Cerebellar nuclear complex (tissue), 1 donor: ENCODE measurements around the gene TBC1D22A.

Source experiments
- DNase-seq, 2 experiments: peaks; one replicate each; lab custom pipeline; 2025; lab: John Stamatoyannopoulos, UW

TBC1D22A gene

DNA sequence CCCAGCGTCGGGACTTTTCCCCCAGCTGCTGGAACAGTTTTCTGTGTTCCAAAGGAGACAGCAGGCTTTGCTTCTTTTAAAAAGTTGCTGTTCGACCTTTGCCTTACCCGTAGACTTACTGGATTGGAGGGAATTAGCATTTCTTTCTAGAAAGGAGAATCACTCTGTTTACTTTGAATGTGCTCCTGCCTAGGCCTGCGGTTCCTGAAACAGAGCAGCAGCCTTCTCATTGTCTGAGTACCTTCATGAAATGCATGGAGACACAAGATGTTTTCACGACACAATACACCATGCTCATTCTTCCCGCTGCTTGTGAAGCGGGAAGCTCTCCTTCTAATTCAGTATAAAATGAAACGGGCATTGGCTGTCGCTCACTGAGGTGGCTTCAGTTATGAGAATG, 196.2 kb downstream of the TBC1D22A start:
- no peak for DNase-seq

DNA sequence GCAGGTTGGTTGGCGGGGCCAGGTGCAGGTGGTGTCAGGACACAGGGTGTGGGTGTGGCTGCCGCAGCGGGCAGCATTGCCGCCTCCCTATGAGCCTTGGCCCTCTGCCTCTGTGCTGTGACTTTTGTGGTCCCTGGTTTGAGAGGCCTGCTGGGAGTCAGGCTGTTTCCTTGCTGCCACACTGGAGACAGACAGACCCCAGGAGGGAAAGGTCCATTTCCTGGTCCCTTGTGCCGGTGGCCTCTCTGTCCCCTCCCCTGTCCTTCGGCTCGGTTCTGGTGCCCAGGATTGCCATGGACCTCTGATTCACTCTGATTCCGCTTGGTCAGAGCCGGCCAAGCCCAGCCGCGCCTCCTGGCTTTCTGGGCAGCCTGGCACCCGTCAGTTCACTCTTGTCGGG, 196.9 kb downstream of the TBC1D22A start:
- no peak for DNase-seq

DNA sequence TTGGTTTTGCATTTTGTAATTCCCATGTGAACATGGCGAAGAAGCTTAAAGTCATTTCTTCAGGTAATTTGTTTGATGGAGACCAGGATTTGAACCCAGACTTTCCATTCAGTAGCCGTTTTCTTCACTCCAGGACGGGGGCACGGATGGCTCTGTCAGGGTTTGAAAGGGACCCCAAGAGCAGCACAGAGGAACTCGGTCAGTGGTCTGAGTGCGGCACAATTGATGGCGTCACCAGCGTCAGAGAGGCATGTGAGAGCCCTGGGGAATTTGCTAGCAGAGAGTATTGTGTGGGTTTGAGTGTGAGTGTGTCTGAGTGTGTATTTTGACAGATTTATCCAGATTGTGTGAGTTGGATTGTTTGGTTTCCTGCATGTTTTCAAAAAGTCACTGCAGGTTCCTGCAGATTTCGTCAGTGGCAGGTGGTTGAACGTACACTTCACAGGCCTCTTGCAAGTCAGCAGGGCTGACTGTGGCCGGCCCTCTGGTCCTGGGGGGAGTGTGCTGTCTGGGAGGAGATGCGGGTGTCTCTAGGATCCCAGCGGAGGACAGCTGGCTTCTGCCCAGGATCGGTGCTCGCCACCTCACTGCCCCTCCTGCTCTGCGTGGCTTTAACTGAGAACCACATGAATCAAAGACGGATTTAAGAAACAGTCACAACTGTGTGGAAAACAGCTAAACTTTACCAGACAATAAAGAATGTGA, 199.3 kb downstream of the TBC1D22A start:
- no peak for DNase-seq

DNA sequence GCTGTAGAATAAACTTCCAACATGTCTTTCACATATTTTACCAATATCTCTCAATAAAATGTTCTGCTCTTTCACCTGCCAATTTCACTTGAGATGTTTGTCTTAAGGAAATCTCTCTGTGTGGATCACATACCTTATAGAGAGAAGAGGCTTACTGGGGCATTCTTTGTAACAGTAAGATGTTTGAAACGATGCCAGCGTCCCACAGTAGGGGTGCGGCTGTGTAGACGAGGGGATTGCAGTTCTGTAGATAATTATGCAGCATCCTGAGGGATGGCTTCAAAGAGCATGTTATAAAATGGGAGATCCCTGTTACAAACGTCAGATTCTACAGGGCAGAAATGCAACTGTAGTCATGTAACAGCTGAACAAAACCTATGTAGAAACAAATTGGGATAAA, 200.0 kb downstream of the TBC1D22A start:
- no peak for DNase-seq

DNA sequence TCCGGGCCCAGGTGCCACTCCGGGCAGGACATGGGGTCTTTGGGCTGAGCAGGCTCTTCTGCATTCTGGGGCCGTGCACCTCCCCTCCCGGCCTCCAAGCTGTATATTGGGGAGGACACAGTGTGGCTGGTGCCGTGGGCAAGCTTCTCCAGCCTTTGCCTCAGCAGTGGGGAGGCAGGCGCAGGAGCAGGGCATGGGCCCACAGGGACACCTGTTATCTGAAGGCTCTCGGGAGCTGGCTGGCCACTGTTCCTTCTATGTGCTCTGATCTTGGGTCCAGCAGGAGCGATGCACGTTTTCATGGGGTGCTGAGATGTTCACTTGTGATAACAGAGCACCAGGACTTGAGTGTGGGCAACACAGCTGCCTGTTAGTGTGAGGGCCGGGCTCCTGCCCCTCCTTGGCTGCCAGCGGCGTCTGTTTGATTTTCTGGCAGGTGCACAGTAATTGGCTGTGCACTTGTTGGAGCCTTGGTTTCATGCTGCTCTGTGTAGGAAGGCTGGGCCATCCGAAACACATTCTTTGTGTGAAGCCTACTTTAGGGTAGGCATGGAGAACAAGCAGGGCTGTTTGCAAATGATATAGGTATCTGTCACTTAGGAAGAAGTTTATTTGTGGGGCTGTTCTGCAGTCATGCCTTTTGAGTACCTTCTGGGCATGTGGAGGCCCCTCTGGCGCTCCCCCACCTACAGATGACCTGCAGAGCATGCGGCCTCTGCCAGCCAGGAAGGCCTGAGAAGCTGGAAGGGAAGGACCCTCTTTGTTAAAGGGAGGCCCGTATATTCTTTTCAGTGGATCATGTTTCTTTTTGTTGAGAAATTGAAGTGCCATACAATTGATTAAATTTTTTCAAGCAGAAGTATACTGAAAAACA, 201.5 kb downstream of the TBC1D22A start:
- DNase-seq, result no peak

DNA sequence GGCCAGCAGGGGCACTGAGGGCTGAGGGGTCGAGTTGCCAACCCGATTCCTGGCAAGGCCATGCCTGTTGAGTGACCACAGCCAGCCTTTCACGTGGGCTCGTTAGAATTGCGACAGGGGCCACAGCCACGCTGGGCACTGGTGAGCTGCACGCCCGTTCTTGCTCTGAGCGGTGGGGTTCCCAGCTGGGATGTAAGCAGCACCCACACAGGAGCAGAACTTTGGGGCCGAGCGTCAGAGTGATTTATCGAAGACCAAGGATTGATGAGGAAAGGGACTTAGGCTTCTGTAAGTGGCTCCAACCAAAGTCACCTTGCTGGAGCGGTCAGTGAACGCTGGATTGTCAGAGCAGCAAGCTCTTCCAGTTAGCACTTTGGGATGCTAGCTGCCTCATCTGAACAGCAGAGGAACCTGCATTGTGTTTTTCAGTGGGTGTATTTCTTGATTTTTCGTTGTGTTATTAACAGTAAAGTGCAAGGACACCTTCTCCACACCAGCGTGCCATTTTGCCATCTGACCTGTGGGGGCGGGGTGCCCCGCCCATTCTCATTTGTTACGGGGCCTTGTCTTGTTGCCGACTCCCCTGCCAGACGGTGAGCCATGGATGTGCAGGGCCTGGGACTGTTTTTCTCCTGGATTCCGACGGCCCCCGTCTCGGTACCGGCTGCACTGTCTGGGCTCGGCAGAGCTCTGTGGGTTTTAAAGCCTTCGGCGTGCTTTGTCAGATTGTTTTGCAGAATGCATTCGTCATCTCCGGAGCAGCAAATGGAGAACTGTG, 202.5 kb downstream of the TBC1D22A start:
- DNase-seq, result no peak

DNA sequence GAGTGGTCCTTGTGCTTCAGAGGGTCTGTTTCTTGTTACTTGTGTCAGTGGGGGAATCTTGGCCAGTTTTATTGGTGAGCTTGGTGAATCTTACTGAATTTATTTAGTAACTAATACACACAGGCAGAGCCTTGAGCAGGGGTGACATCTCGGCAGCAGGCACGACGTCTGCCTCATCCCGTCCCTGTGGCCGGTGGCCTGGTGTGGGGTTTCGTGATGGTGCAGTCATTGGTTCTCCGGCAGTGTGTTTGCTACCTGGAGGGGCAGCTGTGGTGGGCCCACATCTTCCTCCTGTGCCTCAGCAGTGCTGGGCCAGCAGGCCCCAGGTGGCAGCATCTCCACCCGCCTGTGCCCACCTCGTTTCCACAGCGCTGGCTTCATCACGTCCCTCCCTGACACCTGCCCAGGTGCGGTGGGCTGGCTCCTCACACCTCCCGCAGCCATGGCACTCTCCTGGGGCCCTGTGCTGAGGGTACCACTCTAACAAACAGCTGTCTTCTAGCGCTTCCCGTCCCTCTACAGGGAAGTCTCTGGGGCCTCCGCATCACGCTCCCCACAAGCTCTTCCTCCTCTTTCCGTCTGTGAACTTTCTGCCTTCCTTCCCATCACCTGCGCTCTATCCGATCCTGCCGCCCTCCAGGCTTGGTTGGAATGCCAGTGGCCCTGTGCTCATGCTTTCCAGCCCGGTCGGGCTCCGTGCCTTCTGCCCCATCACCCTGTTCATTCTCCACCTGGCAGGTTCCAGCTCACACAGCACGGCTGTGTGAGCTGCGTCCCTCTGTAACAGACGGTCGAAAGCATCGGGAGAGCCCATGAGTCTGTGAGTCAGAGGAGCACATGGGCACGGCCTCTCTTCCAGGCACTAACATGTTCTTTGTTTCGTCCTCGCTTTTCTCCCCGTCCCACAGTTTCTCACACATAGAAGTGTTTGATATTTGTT, 203.4 kb downstream of the TBC1D22A start:
- no peak for DNase-seq

DNA sequence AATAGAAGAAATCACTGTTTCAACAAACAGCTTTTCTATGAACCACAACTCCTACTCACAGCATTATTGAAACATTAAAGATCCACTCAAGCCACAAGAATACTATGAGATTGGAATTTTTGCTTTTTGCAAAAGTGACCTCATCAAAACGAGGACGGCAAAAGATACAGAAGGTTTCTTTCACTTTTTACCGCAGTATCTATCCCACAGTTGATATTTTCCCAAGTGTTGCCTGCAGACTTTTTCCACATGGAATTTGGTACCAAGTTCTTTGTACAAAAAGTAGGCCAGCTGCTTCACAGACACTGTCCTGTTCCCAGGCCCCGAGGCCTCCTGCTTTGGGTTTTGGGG, 204.0 kb downstream of the TBC1D22A start:
- DNase-seq, result no peak

DNA sequence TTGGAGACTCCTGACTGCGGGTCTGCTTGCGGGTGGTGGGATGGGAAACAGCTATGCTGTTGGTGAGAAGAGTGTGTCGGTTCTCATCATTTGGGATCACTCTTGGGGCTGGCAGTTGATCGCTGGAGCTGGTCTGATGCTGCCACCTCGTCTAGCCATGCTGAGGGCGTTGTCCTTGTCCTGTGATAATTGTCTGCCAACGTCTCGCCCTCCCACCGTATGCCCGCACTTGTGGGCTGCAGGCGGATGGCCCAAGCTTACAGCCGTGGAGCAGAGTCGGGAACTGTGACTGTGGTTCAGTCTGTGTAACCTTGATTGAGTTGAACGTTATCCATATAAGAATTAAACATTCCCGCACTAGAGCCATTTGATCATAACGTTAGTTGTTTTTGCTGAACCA, 204.4 kb downstream of the TBC1D22A start:
- no peak for DNase-seq

DNA sequence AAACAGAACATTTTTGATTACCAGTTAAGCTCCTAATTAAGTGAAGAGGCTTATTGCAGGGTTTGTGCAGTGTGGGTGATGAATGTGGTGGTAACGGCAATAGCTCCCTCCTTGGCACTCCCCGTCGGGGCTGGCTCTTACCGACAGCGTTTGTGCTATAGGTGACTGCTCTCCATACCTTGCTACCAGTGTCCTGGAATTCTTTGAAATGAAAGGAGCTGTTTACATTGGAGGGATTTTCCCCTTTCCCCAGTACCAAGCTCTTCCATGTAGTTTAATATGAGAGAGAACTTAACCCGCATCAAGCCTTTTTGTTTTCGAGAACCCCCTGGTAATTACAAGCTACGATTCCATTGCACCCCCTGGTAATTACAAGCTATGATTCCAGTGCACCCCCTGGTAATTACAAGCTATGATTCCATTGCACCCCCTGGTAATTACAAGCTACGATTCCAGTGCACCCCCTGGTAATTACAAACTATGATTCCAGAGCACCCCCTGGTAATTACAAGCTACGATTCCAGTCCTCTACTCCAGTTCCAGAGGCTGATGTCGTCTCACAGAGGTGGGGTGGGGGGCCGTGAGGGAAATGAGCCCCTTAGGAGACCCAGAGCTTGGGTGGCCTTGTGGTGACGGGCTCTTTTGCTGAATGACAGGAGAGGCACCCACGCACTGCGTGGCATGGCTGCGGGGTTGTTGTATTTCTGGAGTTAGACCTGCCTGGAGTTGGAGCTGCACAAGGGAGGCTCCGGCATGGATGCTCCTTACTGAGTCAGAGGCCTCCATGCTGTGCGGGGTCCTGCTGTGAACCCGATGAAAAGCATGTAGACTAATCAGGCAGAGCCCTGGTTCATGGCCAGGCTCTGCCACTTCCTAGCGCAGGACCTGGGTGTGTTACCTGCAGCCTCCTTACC, 205.3 kb downstream of the TBC1D22A start:
- DNase-seq, result no peak

DNA sequence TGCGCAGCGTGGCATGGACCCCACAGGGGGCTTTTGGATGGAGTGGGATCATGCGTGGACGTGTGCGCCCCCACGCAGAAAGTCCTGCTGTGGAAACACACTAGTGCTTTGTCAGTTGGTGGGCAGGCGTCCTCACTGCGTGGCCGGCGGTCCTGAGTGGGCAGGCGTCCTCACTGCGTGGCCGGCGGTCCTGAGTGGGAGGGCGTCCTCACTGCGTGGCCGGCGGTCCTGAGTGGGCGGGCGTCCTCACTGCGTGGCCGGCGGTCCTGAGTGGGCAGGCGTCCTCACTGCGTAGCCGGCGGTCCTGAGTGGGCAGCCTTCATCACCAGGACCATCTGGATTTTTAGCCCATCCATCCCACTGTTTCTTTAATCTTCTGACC, 205.9 kb downstream of the TBC1D22A start:
- no peak for DNase-seq

DNA sequence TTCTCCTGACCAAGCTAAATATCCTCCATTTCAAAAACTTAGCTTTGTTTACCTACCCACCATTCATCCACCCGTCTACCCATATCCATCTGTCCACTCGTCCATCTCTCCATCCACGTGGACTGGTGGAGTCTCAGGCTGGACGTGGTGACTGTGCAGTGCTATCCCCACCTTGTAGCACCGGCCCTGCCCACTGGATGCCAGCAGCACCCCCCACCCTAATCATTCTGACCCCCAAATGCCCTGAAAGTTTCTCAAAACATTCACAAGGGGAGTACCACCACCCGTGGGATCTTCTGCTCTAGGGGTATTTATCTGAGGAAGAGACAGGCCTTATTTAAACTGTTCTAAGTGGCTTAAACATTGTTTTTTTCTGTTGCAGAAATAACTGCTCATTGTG, 206.4 kb downstream of the TBC1D22A start:
- DNase-seq, result no peak

DNA sequence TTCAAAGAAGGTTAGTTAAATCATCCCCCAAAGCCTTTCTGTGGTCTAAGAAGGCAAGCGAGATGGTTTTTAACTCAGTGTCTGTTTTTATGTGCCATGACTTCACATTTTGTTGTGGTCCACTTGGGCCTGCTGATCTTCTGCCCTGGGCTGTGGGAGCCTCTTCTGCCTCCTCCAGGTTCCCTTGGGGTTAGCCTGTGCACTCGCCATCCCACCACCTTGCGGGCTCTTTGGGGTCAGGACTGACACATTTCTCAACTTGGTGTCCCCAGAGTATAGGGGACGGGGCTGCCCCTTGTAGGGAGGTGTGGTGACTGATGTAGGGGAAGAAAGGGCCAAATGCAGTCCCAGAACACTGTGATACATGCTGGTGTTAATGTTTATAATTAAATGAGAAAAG, 207.0 kb downstream of the TBC1D22A start:
- no peak for DNase-seq

DNA sequence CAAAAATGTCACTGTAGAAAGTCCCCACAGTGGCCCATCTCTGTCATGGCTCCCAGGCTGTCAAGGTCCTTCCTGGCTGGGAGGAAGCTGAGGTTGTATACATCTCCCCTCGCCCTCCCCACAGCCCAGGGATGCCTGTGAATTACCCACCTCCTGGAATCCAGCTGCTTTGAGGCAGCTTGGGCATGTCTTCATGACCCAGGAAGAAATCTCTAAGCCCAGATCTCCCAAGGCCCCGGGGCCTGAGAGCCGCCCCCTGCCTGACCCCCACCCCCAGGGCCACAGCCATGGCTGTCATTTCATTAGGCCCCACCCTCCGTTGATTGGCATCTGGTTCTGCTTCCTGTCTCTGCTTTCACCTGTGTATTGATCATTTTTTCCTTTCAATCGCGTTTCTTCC, 207.5 kb downstream of the TBC1D22A start:
- DNase-seq, result no peak

DNA sequence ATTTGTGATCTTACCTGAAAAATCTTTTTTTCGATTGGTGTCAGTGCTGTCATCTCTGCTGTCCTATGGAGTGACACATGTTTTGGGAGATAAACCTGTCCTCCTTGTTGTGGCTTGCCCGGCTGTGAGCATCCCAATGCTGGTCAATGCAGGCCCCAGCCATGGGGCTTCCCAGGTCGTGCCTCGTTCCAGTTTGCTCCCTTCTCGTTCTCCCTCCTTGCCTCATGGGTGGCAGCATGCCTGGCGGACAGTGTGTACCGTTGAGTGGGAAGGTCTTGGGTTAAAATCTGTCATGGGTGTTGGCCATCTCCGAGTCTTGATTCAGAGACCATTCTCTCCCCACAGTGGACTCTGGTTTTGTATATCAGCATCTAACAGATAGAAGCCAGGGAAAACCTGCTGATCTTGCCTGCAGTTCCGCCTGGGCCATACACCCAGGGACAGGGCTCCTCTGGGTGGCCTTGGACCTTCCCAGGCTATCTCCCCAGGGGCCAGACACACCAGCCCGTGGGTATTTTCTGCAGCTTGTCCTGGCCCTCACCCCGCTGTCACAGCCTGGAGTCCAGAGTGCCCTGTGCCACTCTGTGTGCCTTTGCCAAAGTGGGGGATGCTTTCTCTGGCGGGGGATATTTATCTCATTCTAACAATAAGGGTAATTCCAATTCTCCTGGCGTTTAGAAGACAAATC, 208.1 kb downstream of the TBC1D22A start:
- DNase-seq, result no peak

DNA sequence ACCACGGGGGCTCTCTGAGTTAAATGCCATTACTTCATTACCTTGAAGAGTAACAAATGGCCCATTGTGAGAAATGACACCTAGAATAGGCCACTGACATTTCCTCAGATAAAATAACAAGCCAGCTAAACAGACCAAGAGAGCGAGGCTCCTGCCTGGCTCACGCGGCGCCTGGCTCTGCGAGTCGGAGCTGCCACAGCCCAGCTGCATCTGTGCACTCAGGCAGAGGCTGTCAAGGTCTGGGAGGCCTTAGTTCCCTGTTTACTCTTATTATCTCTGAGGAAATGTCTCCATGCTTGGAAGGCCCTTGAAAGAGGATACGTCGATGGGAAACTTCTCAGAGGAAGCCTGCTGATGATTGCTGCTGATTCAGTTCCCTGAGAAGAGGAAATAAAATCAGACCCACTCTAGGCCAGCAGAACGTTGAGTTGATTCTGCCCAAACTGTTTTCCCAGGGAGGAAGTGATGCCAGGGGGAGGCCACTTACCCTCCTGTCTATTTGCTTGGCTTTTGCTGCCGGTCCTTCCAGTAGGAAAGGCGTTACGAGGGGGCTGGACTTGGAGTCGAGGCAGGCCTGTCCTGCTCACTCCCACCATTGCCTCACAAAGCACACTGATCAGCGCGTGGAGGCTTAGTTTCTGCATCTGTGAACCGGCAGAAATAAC, 208.8 kb downstream of the TBC1D22A start:
- no peak for DNase-seq

DNA sequence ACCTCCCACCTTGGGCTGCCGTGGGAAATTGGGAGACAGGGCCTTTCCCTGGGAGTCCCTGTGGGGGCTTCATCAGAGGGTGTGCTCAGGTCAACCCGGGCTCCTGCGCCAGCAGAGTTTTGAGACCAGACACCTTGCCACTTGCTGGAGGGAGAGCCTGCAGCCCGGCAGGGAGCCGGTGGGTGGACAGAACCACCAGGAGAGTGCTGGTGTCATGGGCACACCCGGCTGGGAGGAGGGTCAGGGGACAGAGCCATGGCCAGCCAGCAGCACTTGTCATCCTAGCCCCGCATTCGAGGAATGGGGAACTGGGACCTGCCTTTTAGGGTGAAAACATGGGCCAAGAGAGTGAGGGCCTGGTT, 209.3 kb downstream of the TBC1D22A start:
- no peak for DNase-seq

DNA sequence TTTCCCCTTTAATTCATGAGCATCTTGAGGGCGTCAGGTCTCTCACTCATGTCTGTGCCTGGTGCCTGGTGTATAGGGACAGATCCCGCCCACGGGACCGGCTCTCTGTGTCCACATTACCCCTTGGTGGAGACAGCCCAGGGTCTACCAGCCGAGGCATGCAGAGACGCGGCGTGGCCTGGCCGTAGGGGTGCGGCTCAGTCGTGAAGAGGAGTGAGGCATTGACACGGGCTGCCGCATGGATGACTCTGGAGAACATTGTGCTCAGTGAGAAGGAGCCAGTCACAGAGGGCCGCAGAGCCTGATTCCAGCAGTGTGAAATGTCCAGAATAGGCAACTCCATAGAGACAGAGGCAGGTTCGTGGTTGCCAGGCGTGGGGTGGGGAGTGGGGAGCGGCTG, 209.8 kb downstream of the TBC1D22A start:
- DNase-seq, result no peak
